ENCODE results near the gene DPYD.

The DPYD gene

GRCh38 chr1:97174039-97174704 lies 746.7 kb downstream of the DPYD start:
- no peak for DNase-seq
- Histone ChIP-seq H3K9me3 (ENCODE audit: control insufficient read depth, low read length) (no peaks in the 10 kb centered on the region), H3K36me3 (ENCODE audit: control insufficient read depth, insufficient read depth, low read length) (no peaks in the 10 kb centered on the region), H3K4me1 (ENCODE audit: control insufficient read depth, insufficient read depth, low read length, poor library complexity, severe bottlenecking) (no peaks in the 10 kb centered on the region), H3K4me3 (ENCODE audit: insufficient read depth, low read depth, low read length, poor library complexity, severe bottlenecking) (no peak overlapping the region), H3K27me3 (replicated peaks; ENCODE audit: control insufficient read depth, insufficient read depth, low read length, poor library complexity, severe bottlenecking) (no peaks in the 10 kb centered on the region), H3K27ac (ENCODE audit: insufficient read depth, low read length, poor library complexity, severe bottlenecking) (no peak overlapping the region)

DNA sequence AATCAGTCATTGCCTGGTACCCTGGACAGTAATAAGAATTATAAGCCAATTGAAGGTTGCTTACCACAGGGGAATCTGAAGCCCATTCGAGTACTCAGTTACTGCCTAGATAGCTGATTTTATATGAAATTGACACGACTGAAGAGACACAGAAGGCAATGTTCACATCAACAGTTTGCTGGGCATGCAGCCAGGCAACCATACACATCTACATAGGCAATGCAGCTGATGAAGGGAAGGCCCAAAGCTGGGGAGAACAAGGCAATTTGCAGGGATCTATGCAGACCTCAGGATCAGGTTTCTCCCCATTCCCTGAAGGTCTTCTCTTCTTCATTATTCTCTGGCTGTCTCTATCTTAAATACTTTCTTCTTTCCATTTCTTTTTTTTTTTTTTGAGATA lies 750.5 kb downstream of the DPYD start:
- Histone ChIP-seq H3K27me3 (replicated peaks; ENCODE audit: control insufficient read depth, insufficient read depth, low read length, poor library complexity, severe bottlenecking) (no peaks in the 10 kb centered on the region), H3K36me3 (ENCODE audit: control insufficient read depth, insufficient read depth, low read length) (no peaks in the 10 kb centered on the region), H3K4me1 (ENCODE audit: control insufficient read depth, insufficient read depth, low read length, poor library complexity, severe bottlenecking) (no peaks in the 10 kb centered on the region), H3K9me3 (ENCODE audit: control insufficient read depth, low read length) (no peaks in the 10 kb centered on the region), H3K4me3 (ENCODE audit: insufficient read depth, low read depth, low read length, poor library complexity, severe bottlenecking) (no peak overlapping the region), H3K27ac (ENCODE audit: insufficient read depth, low read length, poor library complexity, severe bottlenecking) (no peak overlapping the region)
- DNase-seq, result no peak

DNA sequence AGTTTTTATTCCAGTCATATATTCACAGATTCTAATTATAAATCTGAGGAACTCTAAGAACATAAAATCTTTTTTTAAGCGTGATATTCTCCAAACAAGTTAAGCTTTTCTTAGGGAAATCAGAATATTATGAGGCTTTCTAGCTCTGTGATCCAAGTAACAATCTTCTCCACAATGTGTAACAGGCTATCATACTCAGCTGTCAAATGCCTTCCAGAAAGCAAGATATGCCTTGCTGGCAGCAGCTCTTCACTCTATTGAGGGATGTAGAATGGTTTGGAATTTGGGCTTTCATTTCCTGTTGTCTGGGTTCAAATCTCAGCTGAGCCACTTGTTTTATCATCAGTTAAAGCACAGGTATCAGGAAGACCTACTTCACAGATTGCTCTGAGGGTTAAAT lies 752.8 kb downstream of the DPYD start:
- Histone ChIP-seq H3K36me3 (ENCODE audit: control insufficient read depth, insufficient read depth, low read length) (no peaks in the 10 kb centered on the region), H3K27me3 (replicated peaks; ENCODE audit: control insufficient read depth, insufficient read depth, low read length, poor library complexity, severe bottlenecking) (no peaks in the 10 kb centered on the region), H3K9me3 (ENCODE audit: control insufficient read depth, low read length) (no peaks in the 10 kb centered on the region), H3K27ac (ENCODE audit: insufficient read depth, low read length, poor library complexity, severe bottlenecking) (no peak overlapping the region), H3K4me1 (ENCODE audit: control insufficient read depth, insufficient read depth, low read length, poor library complexity, severe bottlenecking) (no peaks in the 10 kb centered on the region), H3K4me3 (ENCODE audit: insufficient read depth, low read depth, low read length, poor library complexity, severe bottlenecking) (no peak overlapping the region)
- no peak for DNase-seq

- no peaks in the 10 kb centered on the region for H3K36me3 ChIP-seq (ENCODE audit: control insufficient read depth, insufficient read depth, low read length)
- H3K4me1 ChIP-seq (ENCODE audit: control insufficient read depth, insufficient read depth, low read length, poor library complexity, severe bottlenecking), result no peaks in the 10 kb centered on the region
- H3K27me3 ChIP-seq (replicated peaks; ENCODE audit: control insufficient read depth, insufficient read depth, low read length, poor library complexity, severe bottlenecking), result no peaks in the 10 kb centered on the region
- H3K4me3 ChIP-seq (ENCODE audit: insufficient read depth, low read depth, low read length, poor library complexity, severe bottlenecking), result no peak overlapping the region
- no peak overlapping the region for H3K27ac ChIP-seq (ENCODE audit: insufficient read depth, low read length, poor library complexity, severe bottlenecking)
- no peak for DNase-seq
- H3K9me3 ChIP-seq (ENCODE audit: control insufficient read depth, low read length), result no peaks in the 10 kb centered on the region
Observed at GRCh38 chr1:97167246-97167645, 753.6 kb downstream of the DPYD start.

DNA sequence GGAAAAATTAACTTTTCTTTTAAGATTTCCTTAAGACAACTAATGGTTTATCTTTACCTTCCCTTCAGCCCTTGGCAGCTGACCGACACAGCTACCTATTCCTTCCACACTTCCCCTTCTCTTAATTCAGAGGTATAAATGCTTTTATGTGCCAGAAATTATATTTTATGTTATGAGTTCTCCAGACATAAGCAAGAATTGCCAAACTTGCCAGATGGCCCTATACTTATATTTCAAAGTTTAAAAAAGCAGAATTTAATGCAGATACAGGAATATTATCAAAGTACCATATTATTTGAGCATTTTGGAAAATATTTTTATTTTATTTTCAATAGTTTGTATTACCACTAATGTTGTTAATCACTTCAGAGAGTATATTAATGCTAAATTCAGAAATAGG lies 754.2 kb downstream of the DPYD start:
- no peaks in the 10 kb centered on the region for H3K9me3 ChIP-seq (ENCODE audit: control insufficient read depth, low read length)
- no peaks in the 10 kb centered on the region for H3K4me1 ChIP-seq (ENCODE audit: control insufficient read depth, insufficient read depth, low read length, poor library complexity, severe bottlenecking)
- no peak overlapping the region for H3K27ac ChIP-seq (ENCODE audit: insufficient read depth, low read length, poor library complexity, severe bottlenecking)
- no peak for DNase-seq
- H3K36me3 ChIP-seq (ENCODE audit: control insufficient read depth, insufficient read depth, low read length), result no peaks in the 10 kb centered on the region
- no peaks in the 10 kb centered on the region for H3K27me3 ChIP-seq (replicated peaks; ENCODE audit: control insufficient read depth, insufficient read depth, low read length, poor library complexity, severe bottlenecking)
- H3K4me3 ChIP-seq (ENCODE audit: insufficient read depth, low read depth, low read length, poor library complexity, severe bottlenecking), result no peak overlapping the region

DNA sequence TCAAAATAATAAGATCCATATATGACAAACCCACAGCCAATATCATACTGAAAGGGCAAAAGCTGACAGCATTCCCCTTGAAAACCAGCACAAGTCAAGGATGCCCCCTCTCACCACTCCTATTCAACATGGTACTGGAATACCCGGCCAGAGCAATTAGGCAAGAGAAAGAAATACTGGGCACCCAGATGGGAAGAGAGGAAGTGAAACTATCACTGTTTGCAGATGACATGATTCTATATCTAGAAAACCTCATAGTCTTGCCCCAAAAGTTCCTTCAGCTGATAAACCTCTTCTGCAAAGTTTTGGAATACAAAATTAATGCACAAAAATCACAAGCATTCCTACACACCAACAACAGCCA lies 756.6 kb downstream of the DPYD start:
- Histone ChIP-seq H3K4me1 (ENCODE audit: control insufficient read depth, insufficient read depth, low read length, poor library complexity, severe bottlenecking) (no peaks in the 10 kb centered on the region), H3K27me3 (replicated peaks; ENCODE audit: control insufficient read depth, insufficient read depth, low read length, poor library complexity, severe bottlenecking) (no peaks in the 10 kb centered on the region), H3K4me3 (ENCODE audit: insufficient read depth, low read depth, low read length, poor library complexity, severe bottlenecking) (no peak overlapping the region), H3K9me3 (ENCODE audit: control insufficient read depth, low read length) (no peaks in the 10 kb centered on the region), H3K27ac (ENCODE audit: insufficient read depth, low read length, poor library complexity, severe bottlenecking) (no peak overlapping the region), H3K36me3 (ENCODE audit: control insufficient read depth, insufficient read depth, low read length) (no peaks in the 10 kb centered on the region)
- no peak for DNase-seq

DNA sequence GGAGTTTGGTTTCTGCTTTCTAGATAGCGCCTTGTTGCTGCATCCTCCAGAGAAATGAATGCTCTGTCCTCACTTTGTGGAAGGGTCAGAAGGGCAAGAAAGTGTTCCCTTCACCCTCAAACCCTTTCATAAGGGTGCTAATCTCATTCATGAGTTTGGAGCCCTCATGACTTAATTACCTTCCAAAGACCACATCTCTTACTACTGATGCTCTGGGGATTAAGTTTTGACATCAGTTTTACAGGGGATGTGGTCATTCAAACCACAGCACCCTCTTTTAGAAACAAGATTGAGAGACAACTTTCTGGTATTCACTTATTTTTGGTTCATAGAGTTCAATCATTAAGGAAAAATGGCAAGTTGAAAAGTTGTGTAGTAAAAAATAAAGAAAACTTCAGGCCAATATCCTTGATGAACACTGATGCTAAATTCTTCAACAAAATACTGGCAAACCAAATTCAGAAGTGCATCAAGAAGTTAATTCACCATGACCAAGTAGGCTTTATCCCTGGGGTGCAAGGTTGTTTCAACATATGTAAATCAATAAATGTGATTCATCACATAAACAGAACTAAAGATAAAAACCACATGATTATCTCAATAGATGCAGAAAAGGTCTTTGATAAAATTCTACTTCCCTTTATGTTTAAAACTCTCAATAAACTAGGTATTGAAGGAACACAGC lies 757.1 kb downstream of the DPYD start:
- DNase-seq, result no peak
- Histone ChIP-seq H3K4me3 (ENCODE audit: insufficient read depth, low read depth, low read length, poor library complexity, severe bottlenecking) (no peak overlapping the region), H3K27ac (ENCODE audit: insufficient read depth, low read length, poor library complexity, severe bottlenecking) (no peak overlapping the region), H3K27me3 (replicated peaks; ENCODE audit: control insufficient read depth, insufficient read depth, low read length, poor library complexity, severe bottlenecking) (no peaks in the 10 kb centered on the region), H3K36me3 (ENCODE audit: control insufficient read depth, insufficient read depth, low read length) (no peaks in the 10 kb centered on the region), H3K9me3 (ENCODE audit: control insufficient read depth, low read length) (no peaks in the 10 kb centered on the region), H3K4me1 (ENCODE audit: control insufficient read depth, insufficient read depth, low read length, poor library complexity, severe bottlenecking) (no peaks in the 10 kb centered on the region)

DNA sequence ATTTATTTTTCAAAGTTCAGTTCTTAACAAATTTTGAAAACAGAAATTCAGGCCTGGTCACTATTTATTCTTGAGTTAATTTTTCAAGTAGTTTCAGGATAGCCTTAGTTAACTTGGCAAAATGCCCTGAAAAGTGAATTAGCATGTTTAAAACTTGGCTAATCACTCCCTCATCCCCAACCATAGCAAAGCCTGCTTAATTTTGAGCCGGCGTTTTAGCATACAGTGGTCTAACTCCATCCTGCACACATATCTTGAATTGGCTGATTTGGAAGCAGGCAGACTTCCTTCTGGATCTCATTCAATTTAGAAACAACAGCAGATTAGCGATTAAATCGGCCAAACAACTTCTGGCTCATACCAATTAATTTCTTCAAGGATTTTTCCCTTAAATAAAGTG lies 760.0 kb downstream of the DPYD start:
- no peak overlapping the region for H3K4me3 ChIP-seq (ENCODE audit: insufficient read depth, low read depth, low read length, poor library complexity, severe bottlenecking)
- H3K27me3 ChIP-seq (replicated peaks; ENCODE audit: control insufficient read depth, insufficient read depth, low read length, poor library complexity, severe bottlenecking), result no peaks in the 10 kb centered on the region
- no peak for DNase-seq
- H3K27ac ChIP-seq (ENCODE audit: insufficient read depth, low read length, poor library complexity, severe bottlenecking), result no peak overlapping the region
- H3K4me1 ChIP-seq (ENCODE audit: control insufficient read depth, insufficient read depth, low read length, poor library complexity, severe bottlenecking), result no peaks in the 10 kb centered on the region
- H3K36me3 ChIP-seq (ENCODE audit: control insufficient read depth, insufficient read depth, low read length), result no peaks in the 10 kb centered on the region
- no peaks in the 10 kb centered on the region for H3K9me3 ChIP-seq (ENCODE audit: control insufficient read depth, low read length)

DNA sequence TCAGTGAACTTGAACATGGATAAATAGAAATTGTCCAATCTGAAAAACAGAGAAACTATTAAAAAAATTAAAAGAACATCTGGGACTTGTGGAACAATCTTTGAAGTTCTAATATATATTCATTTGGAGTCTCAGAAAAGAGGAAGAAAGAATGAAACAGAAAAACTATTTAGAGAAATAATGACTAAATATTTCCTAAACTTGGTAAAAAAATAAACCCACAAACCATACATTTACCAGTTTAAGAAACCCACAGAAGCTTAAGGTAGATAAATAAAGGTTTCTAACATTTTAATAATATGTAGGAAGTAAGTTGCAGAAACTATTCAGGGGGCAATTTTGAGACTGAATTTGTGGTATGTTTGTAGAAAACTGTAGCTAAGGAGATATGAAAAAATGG lies 761.5 kb downstream of the DPYD start:
- no peak overlapping the region for H3K27ac ChIP-seq (ENCODE audit: insufficient read depth, low read length, poor library complexity, severe bottlenecking)
- no peak for DNase-seq
- H3K36me3 ChIP-seq (ENCODE audit: control insufficient read depth, insufficient read depth, low read length), result no peaks in the 10 kb centered on the region
- no peaks in the 10 kb centered on the region for H3K4me1 ChIP-seq (ENCODE audit: control insufficient read depth, insufficient read depth, low read length, poor library complexity, severe bottlenecking)
- H3K27me3 ChIP-seq (replicated peaks; ENCODE audit: control insufficient read depth, insufficient read depth, low read length, poor library complexity, severe bottlenecking), result no peaks in the 10 kb centered on the region
- H3K9me3 ChIP-seq (ENCODE audit: control insufficient read depth, low read length), result no peaks in the 10 kb centered on the region
- H3K4me3 ChIP-seq (ENCODE audit: insufficient read depth, low read depth, low read length, poor library complexity, severe bottlenecking), result no peak overlapping the region

GRCh38 chr1:97158691-97159096 lies 762.1 kb downstream of the DPYD start:
- no peaks in the 10 kb centered on the region for H3K4me1 ChIP-seq (ENCODE audit: control insufficient read depth, insufficient read depth, low read length, poor library complexity, severe bottlenecking)
- no peaks in the 10 kb centered on the region for H3K27me3 ChIP-seq (replicated peaks; ENCODE audit: control insufficient read depth, insufficient read depth, low read length, poor library complexity, severe bottlenecking)
- DNase-seq, result no peak
- no peaks in the 10 kb centered on the region for H3K36me3 ChIP-seq (ENCODE audit: control insufficient read depth, insufficient read depth, low read length)
- no peak overlapping the region for H3K27ac ChIP-seq (ENCODE audit: insufficient read depth, low read length, poor library complexity, severe bottlenecking)
- no peaks in the 10 kb centered on the region for H3K9me3 ChIP-seq (ENCODE audit: control insufficient read depth, low read length)
- H3K4me3 ChIP-seq (ENCODE audit: insufficient read depth, low read depth, low read length, poor library complexity, severe bottlenecking), result no peak overlapping the region
